GM21528 (cell line): ENCODE results near the gene CA5A.

Experiments used
- ATAC-seq: cut with Tn5 transposase; IDR thresholded peaks from one replicate; pipeline ENCODE4 v1.9.1; 2021; ENCODE audit warnings: mild to moderate bottlenecking, moderate library complexity; ENCODE audit not compliant: unreplicated experiment, low FRiP score

CA5A gene

GRCh38 chr16:87964049-87964659 lies 27.8 kb upstream of the CA5A start:
- ATAC-seq = no peak

- ATAC-seq = no peak
Measured at GRCh38 chr16:87963400-87963799, 27.1 kb upstream of the CA5A start.

- no peak for ATAC-seq
Measured at GRCh38 chr16:87961623-87962022, 25.3 kb upstream of the CA5A start.

GRCh38 chr16:87960852-87961251 lies 24.5 kb upstream of the CA5A start:
- no peak for ATAC-seq

GRCh38 chr16:87960296-87960695 lies 24.0 kb upstream of the CA5A start:
- no peak for ATAC-seq

GRCh38 chr16:87959391-87959990 lies 23.2 kb upstream of the CA5A start:
- ATAC-seq = no peak

- ATAC-seq = no peak
Measured at GRCh38 chr16:87958632-87959031, 22.3 kb upstream of the CA5A start.

- ATAC-seq = no peak
Measured at GRCh38 chr16:87957296-87958094, 21.2 kb upstream of the CA5A start.

GRCh38 chr16:87956365-87957231 lies 20.3 kb upstream of the CA5A start:
- ATAC-seq = no peak

GRCh38 chr16:87956098-87956364 lies 19.7 kb upstream of the CA5A start:
- ATAC-seq = no peak

- no peak for ATAC-seq
Measured at GRCh38 chr16:87955302-87956097, 19.2 kb upstream of the CA5A start.

- ATAC-seq = no peak
Measured at GRCh38 chr16:87954826-87955225, 18.5 kb upstream of the CA5A start.

- ATAC-seq = no peak
Measured at GRCh38 chr16:87954361-87954760, 18.0 kb upstream of the CA5A start.

GRCh38 chr16:87953308-87954215 lies 17.2 kb upstream of the CA5A start:
- no peak for ATAC-seq

GRCh38 chr16:87952751-87953150 lies 16.4 kb upstream of the CA5A start:
- ATAC-seq = no peak

GRCh38 chr16:87951552-87952538 lies 15.5 kb upstream of the CA5A start:
- peak; percentile 4 for ATAC-seq

- ATAC-seq = peak; percentile 89
Measured at GRCh38 chr16:87950765-87951551, 14.6 kb upstream of the CA5A start, which contains the start of gene BANP. Gene BANP, plus strand, starts transcription at chr16:87951434. Its CDS starts 23,682 bp downstream, at chr16:87975116.
